SK-N-DZ (cell line): ENCODE data around the gene CUL2. TPM values are rescaled to one million over a fixed set of nuclear protein-coding genes. Genes with fewer than 3 reads are reported as not detected.
A peak's percentile ranks its signal among the peaks of the same experiment; 100 is the strongest.
"Not testable (repeated sequence)": the region's sequence is repeated elsewhere in the genome, so short reads cannot be mapped to it uniquely, and the experiment has no call there.

Source experiments
- DNase-seq: peaks from one replicate; pipeline ENCODE4 v3.0.0-alpha.2; 2015; ENCODE audit warnings: low spot score
- polyA plus RNA-seq, 2 experiments: library from polyadenylated mRNA; depleted of rRNA; stranded (reverse); fragments of >200 nt; gene quantifications; 2 replicates each; pipeline ENCODE4 v1.2.3, GENCODE V29; 2014

The CUL2 gene
- 19.8 and 21.6 TPM in 2 replicates for polyA plus RNA-seq (2014; cell fraction: cytosol; rRNA removed)
- polyA plus RNA-seq (2014; cell fraction: nucleus; rRNA removed) = 9.6 and 13.0 TPM in 2 replicates

DNA sequence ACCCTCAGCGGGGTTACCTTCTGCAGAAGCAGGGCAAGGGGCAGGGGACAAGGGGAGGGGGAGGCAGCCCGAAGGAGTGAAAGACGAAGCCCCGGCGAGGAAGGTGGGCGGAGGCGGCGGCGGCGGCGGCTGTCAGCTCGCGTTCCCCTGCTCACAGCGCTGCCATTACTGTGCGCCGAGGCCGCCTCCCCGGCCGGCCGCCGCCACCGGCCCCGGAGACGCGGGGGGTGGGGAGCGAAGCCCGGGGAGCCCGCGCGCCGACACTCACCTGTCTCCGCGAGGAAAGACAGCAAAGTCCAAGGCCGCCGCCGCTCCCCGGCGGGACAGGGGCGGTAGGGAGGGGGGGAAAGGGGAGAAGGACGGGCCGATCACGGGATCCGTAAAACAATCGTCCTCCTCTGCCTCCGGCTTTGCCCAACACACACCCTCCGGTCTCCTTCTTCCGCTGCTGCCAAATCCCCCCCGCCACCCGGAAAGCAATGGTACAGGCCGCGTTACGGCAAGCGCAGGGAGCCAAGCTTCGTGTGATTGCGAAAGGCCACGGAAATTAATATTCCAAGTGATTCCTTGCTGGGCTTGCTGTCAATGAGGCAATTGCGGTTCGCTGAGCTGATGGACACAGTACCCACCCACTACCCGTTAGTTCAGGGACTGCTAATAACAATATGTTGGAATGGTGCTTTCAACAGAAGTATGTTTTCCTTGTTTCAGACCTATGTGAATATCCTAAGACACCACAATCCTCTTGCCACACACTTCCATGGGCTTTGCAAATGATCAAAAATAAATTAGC lies at the start of gene CUL2:
Gene CUL2 (minus strand): TSS at position 180 of the 793 bp plus-strand sequence. CDS start 19,024 bp downstream, outside the sequence.
- peak; percentile 88 for DNase-seq

DNA sequence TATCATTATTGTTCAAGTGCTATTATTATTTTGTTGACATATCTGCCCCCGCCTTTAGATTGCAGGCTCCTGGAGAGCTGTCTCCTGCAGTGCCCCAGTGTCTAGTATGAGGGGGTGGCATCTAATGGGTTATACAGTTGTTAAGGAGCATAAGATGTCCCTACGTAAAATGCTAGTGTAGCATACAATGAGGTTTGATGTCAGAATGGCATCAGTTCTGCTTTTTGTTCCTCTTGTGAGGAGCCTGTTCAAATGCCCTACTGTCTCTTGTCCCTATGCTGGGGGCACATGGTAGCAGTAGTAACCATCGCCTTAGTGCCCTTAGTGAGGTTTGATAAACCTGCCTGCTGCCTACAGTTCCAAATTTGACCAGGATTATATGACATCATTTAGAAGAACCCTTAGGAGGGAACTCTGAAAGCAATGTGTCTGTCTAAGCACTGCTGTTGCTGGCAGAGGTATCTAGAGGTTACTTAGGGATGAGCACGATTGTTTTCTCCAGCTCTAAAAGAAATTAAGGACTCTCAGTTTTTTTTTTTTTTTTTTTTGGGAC lies 46.2 kb upstream of the CUL2 start:
- DNase-seq = no peak

DNA sequence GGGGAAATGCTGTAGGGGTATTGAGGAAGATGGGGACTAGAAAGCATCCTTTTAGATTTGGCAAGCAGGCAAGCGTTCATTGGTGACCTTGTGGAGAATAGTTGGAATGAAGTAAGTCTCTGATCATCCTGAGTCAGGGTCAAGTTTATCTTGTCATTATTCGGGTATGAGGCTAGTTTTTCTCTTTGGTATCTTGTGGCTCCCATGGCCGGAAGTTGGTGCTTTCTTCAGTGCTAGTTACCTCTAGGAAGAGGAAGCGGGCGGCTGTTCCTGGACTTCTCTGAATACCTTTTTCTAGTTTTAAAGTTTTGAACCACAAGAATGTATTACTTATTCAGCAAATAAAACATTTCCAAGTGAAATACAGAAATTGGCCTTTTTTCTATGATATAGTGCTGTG lies 45.7 kb upstream of the CUL2 start:
- DNase-seq = no peak

DNA sequence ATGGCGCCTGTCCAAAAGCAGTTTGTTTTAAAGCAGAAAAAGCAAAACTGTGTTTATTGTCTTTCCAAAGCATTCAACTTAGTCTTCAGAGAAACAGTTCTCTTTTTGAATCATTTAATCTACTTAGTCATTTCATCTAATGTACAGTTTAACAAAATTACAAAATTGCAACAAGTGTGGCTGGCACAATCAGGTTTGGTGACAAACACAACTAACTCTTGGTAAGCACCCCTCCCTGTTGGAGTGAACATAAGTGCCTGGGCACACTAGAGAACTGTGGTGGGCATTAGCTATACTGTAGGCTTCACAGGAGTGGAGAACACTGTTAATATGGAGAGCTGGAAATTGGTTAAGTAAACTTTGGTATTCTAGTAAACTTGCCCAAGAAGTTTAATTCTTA lies 43.4 kb upstream of the CUL2 start:
- no peak for DNase-seq

DNA sequence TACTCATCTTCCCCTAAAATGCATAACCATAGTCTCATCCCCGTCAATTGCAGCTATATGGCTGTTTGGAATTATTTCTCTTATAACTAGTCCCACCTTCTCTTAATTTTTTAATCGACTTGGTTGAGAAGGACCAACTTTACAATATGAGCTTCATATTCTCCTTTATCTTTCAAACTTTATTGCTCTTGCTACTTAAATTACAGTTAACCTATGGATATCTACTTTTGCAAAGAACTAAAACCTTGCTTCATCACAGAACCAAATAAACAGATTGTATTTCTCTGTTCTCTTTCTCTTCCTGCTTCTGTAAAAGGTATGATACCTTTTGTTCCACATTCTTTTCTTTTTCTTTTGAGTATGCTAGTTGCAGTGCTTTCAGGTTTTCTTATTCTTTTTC lies 42.6 kb upstream of the CUL2 start:
- no peak for DNase-seq

DNA sequence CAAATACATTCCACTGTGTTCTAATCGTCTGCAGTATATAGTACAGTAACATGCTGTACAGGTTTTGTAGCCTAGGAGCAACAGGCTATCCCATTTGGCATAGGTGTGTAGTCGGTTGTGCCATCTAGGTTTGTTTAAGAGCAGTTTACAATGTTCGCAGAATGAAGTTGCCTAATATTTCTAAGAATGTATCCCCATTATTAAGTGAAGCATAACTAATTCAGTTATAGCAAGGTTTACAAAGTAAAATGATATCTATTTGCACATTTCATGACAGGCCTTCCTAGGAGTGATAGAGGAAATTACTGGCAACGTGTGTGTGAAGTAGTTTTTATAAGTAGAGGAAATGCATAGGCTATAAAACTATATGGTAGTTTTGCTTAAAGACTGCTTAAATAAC lies 40.5 kb upstream of the CUL2 start:
- DNase-seq = no peak

DNA sequence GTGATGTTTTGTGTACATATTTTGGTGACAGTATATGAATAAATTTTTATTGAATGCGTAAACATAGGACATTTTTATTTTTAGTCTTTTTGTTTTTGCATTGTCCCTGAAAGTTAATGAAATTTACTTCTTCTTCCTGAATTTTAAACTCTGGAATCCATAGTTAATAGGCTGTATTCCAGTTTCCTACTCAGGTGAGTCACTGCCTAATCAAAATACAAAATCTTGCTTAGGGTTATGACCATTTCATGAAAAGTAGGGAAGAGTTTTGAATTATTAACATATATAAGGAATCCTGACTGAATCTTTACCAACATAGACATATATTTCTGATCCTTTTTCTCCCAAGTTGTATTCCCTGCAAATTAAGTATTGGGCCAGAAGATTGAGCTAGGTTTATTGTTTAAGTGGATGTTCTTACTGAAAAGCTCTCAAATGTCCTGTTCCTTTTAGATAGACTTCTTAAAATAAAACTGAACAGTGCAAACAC lies 39.1 kb upstream of the CUL2 start:
- no peak for DNase-seq

DNA sequence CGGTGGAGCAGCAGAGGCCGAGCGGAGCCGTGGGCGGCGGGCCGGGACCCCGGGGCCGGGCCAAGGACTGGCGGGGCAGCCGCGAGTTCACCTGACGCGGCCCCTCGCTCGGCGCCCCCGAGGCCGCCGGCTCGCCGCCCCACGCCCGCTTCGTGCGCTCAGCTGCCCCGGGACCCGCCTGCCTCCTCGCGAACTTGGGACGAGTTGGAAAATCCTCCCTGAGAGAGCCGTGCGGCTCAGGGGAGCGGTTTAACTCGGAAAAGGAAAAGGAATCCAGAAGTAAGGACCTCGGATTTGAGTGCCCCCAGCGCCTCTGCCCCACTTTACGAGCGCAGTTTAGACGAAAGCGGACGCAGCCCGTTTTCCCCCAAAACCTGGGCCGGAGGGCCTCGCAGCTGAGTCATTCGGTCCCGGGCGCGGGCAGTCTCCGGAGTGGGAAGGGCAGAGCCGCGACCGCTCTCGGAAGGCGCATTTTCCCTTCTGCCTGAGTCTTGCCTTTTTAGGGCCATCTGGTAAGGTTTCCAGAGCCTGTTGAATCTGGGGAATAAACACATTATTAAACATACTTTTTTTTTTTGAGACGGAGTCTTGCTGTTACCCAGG lies 37.2 kb upstream of the CUL2 start:
- peak; percentile 13 for DNase-seq

DNA sequence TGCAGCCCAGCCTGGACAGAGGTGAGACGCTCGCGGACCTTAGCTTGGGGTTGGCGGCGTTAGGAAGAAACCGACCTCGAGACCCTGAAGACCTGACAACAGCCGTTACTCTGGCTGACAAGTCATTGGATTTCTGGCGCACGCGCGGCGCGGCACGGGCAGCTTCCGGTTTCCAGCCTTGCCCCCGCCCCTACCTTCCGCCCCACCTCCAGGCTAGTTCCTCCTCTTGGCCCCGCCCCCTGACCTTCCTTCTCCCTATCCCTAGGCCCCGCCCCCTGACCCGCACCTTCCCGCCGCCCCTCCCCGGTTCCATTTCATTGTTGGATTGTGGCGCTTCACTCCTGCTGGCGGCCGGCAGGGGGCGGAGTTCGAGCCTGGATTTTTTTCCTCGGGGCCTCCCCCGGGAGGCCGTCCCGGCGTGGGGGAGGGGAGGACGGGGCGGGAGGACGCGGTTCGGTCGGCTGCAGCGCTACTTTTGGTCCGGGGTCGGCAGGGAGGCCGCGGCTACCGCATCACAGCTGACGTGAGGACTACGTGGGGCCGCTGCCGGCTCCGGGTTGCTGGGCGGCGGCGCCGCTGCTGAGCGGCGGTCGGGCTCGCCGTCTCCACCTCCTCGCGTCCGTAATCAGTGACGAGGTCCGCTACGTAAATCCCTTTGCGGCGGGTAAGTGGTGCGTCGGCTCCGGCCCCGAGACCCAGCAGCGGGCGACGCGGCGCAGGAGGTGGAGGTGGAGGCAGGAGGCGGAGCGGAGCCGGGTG lies 36.6 kb upstream of the CUL2 start, which contains the start of gene CREM:
Gene CREM (plus strand): TSS at position 317 of the 759 bp plus-strand sequence. CDS start 10,990 bp downstream, outside the sequence.
- peak; percentile 90 for DNase-seq

DNA sequence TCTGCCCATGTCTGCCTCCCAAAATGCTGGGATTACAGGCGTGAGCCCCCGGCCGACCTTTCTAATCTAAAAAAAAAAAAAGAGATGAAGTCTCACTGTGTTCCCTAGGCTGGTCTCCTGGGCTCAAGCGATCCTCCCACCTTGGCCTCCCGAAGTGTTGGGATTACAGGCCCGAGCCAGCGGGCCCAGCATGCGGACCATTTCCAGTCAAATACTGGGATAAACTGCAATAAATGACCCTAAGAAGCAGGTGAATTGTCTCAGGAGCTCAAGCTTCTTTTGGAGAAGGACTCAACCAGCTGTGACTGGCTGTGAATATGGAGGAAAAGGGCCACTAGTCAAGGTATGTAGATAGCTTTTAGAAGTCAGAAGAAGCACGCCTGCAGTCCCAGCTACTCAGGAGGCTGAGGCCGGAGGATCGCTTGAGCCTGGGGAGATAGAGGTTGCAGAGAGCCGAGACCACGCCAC lies 36.0 kb upstream of the CUL2 start:
- DNase-seq = no peak

DNA sequence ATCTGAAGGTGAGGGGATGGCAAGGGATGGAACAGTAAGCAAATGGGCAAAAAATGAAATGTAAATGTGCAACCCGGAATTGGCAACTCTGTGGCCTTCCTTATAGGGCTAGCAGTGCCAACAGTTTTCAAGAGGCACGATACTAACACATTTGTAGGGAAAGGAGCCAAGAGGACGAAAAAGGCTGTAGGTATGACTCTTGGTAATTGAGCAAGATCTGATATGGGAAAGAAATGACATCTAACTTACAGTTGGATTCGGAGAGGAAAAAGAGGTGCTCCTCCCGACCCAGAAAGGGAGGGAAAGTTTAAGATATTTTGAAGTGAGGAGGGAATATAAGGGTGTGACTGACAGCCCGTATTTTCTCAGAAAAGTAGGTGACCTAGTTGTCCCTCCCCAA lies 34.4 kb upstream of the CUL2 start:
- no peak for DNase-seq

DNA sequence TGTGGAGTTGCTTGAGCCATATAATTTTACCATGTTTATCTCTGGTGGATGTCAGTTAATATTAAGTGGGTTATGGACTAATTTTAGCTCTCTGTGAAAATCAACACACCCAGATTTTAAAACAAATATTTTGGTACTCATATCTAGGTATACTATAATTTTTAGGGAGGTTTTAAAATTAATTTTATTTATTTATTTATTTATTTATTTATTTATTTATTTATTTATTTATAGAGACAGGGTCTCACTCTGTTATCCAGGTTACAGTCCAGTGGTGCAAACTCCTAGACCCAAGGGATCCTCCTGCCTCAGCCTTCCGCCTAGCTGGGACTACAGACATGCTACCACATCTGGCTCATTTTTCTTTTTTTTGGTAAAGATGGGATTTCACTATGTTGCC lies 29.2 kb upstream of the CUL2 start:
- DNase-seq = no peak

DNA sequence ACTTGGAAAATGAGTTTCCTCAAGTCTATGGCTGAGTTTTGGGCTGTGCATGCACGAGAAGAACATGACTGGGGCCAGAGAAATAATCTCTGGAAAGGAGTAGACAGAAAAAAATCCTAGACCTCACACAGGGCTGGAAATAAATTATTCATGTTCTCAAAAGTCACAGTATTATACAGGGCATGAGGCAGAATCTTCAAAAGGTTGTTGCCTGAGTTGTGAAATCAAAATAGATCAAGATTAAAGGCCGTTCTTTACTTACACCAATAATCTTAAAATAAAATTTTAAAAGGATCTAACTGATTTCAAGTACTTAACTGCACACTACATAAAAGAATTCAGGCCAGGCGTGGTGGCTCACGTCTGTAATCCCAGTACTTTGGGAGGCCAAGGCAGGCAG lies 22.4 kb upstream of the CUL2 start:
- no peak for DNase-seq

DNA sequence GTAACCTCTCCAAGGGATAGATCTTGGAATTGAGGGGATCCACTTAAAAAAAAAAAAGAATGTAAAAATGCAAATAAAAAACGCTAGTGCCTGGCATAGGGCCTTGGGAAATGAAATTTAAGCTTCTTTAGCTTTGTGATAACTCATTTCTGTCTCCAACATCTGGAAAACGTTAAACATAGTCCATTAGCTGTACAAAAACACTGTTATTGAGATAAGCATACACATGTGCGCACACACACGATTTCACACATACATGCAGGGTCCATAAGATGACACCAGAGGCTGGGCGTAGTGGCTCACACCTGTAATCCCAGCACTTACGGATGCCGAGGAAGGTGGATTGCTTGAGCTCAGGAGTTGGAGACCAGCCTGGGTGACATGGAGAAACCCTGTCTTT lies 13.7 kb upstream of the CUL2 start:
- no peak for DNase-seq

DNA sequence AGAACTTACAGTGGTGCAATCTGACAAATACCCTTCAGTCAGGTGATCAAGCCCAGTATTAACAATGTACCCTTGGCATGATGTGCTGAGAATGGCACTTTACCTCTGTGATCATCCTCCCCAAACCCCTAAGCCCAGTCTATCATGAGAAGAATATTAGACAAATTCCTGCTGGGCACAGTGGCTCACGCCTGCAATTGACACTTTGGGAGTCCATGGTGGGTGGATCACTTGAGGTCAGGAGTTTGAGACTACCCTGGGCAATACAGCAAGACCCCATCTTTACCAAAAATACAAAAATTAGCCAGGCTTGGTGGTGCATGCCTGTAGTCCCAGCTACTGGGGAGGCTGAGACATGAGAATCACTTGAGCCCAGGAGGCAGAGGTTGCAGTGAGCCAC lies 7.4 kb upstream of the CUL2 start:
- DNase-seq = no peak

DNA sequence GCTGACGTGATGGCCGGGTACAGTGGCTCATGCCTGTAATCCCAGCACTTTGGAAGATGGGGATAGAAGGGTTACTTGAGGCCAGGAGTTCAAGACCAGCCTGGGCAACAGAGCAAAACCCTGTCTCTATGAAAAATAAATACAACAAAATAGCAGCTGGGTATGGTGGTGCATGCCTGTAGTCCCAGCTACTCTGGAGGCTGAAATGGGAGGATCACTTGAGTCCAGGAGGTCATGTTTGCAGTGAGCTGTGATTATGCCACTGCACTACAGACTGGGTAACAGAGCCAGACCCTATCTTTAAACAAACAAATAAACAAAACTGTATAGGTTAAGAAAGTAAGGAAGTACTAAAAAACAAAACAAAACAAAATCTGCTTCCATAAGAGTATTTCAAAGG lies 6.2 kb upstream of the CUL2 start:
- DNase-seq = no peak

DNA sequence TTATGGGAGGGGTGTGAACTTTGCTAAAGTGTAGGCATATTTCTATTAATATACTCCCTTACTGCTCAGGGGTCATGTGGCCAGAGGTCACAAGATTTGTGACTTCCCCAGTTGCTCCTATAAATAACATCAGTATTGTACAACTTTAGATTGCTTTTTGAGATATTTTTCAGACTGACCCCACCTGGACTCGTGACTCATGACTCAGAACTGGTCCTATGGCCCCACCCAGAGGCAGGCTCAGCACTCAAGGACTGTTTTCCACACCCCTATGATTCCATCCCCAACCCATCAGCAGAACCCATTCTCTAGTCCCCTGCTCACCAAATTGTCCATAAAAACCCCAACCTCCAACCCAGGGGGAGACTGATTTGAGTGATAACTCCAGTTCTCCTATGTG lies 2.7 kb upstream of the CUL2 start:
- no peak for DNase-seq

DNA sequence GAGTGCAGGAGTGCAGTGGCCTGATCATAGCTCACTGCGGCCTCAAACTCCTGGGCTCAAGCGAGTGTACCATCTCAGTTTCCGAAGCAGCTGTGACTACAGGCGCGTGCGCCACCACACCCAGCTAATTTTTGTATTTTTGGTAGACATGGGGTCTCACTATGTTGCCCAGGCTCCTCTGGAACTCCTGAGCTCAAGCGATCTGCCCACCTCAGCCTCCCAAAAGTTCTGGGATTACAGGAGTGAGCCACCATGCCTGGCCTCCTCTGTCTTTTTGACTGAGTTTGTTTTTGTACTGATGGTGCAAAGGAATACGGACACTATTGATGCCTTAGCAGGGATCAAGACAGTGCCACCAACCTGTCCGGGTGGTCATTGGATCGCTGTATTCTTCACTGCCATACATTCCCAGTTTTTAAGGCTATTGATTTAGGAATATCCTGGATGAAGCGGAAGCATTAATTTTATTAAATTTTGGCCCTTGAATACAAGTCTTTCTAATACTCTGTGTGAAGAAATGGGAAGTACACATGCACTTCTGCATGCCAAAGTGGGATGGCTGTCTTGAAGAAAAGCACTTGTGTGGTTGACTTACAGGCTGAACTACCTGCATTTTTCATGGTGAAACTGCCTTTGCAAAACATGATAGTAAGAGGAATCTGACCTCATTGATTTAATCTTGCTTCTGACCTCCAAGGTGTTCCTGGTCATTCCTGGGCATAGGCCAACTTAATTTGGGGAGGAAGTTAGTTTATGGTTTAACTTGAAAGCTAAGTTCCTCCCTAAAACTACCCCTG lies 2.1 kb upstream of the CUL2 start:
- DNase-seq = no peak

DNA sequence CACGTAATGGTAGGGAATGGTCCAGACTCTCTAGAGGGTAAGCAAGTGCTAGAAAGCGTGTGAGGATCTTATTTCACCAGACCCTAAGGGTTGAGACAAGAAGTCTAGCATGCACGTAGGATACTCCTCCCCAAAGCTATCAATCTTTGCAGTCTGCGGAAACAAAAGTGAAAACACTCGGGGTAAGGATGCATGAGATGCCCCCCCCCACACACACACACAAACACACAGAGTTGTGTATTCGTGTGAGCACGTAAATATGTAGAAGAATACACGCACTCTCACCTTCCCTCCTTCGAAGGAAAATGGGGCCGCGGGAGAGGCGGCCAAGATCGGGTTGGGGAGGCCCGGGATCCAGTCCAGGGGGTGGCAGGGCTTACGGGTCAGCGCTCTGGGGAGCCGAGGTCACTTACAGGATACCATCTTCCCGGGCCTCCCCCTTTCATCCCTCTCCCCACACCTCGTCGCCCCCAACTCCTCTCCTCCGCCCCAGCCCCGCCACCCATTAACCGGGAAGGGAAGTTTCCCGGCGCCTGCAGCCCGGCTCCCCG lies 455 bp downstream of the CUL2 start:
- no peak for DNase-seq

DNA sequence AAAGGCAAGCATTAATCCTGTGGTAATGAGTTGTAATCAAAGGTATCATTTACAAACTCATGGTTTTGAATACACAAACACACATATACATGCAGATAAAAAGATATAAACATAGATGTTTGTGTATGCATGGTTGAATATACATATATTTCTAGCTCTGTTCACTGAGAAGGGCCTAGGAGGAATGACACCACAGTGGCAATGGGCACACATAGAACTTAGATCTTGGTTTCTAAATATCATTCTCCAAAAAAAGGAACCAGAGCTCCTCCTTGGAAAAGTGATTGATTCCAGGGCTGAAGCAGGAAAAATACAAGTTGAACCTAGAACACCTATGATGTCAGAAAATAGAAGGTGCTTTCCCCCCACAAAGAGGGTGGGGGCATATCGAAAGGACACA lies 6.9 kb downstream of the CUL2 start:
- no peak for DNase-seq

DNA sequence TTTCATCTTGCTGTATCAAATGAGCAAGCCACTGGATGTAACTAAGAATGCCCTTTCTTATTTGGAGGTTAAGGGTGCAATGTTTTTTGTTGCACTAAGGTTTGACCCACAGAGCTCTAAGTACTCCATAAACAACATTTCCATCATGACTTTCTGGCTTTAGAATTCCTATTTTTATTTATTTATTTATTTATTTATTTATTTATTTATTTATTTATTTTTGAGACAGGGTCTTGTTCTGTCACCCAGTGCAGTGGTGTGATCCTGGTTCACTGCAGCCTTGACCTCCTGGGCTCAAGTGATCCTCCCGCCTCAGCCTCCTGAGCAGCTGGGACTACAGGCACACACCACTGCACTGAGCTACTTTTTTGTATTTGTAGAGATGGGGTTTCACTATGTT lies 9.9 kb downstream of the CUL2 start:
- DNase-seq = not testable (repeated sequence)
